CD4-positive, alpha-beta T cell treated with Interleukin-17A for 4 hours (primary cell): ENCODE data around the gene VARS1.
"Not testable (repeated sequence)": the region's sequence is repeated elsewhere in the genome, so short reads cannot be mapped to it uniquely, and the experiment has no call there.

ENCODE experiments used
- DNase-seq: peaks from one replicate; pipeline ENCODE4 v3.0.0-alpha.2; 2020; ENCODE audit warnings: mixed read lengths

The VARS1 gene

GRCh38 chr6:31795616-31796298 lies at the start of gene VARS1:
Gene VARS1 (minus strand): TSS chr6:31795752. CDS start chr6:31795217, 535 bp downstream.
- peak; percentile 88 for DNase-seq

GRCh38 chr6:31844507-31844906 lies 49.0 kb upstream of the VARS1 start:
- DNase-seq: no peak

GRCh38 chr6:31842053-31842452 lies 46.5 kb upstream of the VARS1 start:
- no peak for DNase-seq

- not testable (repeated sequence) for DNase-seq
Observed at GRCh38 chr6:31839779-31840126, 44.2 kb upstream of the VARS1 start.

- no peak for DNase-seq
Observed at GRCh38 chr6:31838968-31839367, 43.4 kb upstream of the VARS1 start.

GRCh38 chr6:31838114-31838553 lies 42.6 kb upstream of the VARS1 start:
- DNase-seq: not testable (repeated sequence)

GRCh38 chr6:31837369-31838113 lies 42.0 kb upstream of the VARS1 start:
- no peak for DNase-seq

- DNase-seq: no peak
Observed at GRCh38 chr6:31836474-31837368, 41.2 kb upstream of the VARS1 start.

- no peak for DNase-seq
Observed at GRCh38 chr6:31836047-31836473, 40.5 kb upstream of the VARS1 start.

- DNase-seq: peak; percentile 83
Observed at GRCh38 chr6:31834367-31835250, 39.1 kb upstream of the VARS1 start.

- no peak for DNase-seq
Observed at GRCh38 chr6:31831350-31832215, 36.0 kb upstream of the VARS1 start.

- no peak for DNase-seq
Observed at GRCh38 chr6:31830886-31831335, 35.4 kb upstream of the VARS1 start.

- no peak for DNase-seq
Observed at GRCh38 chr6:31829633-31830283, 34.2 kb upstream of the VARS1 start.

GRCh38 chr6:31827286-31828079 lies 31.9 kb upstream of the VARS1 start, which contains the start of gene HSPA1B:
Gene HSPA1B (plus strand): TSS chr6:31827738. CDS start chr6:31827951, 213 bp downstream.
- peak; percentile 91 for DNase-seq

GRCh38 chr6:31826793-31827285 lies 31.3 kb upstream of the VARS1 start:
- DNase-seq: peak; percentile 60

- no peak for DNase-seq
Observed at GRCh38 chr6:31825553-31825952, 30.0 kb upstream of the VARS1 start.

GRCh38 chr6:31823592-31824196 lies 28.1 kb upstream of the VARS1 start:
- DNase-seq: not testable (repeated sequence)

GRCh38 chr6:31822036-31822821 lies 26.7 kb upstream of the VARS1 start:
- peak; percentile 83 for DNase-seq
